Natural killer cell (primary cell): ENCODE data around the gene ZMYM5. TPM values are rescaled to one million over a fixed set of nuclear protein-coding genes. Genes with fewer than 3 reads are reported as not detected.

Source experiments
- ATAC-seq, 3 donors: fragments of 150-1000 bp in 2 of 3; fragments of 200-7000 bp in 1 of 3; cut with Tn5 transposase; 1 replicate in 1 of 3; 2 replicates in 2 of 3; pipeline ENCODE4 v1.10.0; 2021; ENCODE audit warnings: mild to moderate bottlenecking in 2 of 3, moderate library complexity in 2 of 3
- DNase-seq, 2 donors: peaks; one replicate each; pipeline versions ENCODE4 v3.0.0 to v3.0.0-alpha.2; 2013 to 2021; ENCODE audit warnings: mixed read lengths in 1 of 2
- H3K27ac ChIP-seq: one replicate; pipeline ENCODE4 v1.5.1; 2013; ENCODE audit warnings: mild to moderate bottlenecking, low read length
- H3K27me3 ChIP-seq: one replicate; pipeline ENCODE4 v1.6.1; 2013; ENCODE audit warnings: low read length; ENCODE audit not compliant: control insufficient read depth, insufficient read depth
- H3K36me3 ChIP-seq: one replicate; pipeline ENCODE4 v1.6.1; 2013; ENCODE audit warnings: low read length; ENCODE audit not compliant: control insufficient read depth, insufficient read depth
- H3K4me1 ChIP-seq: one replicate; pipeline ENCODE4 v1.6.1; 2013; ENCODE audit warnings: low read length; ENCODE audit not compliant: control insufficient read depth, insufficient read depth
- H3K4me3 ChIP-seq: one replicate; pipeline ENCODE4 v1.5.1; 2013; ENCODE audit warnings: low read length
- H3K9me3 ChIP-seq: one replicate; pipeline ENCODE4 v1.6.1; 2013; ENCODE audit warnings: low read length; ENCODE audit not compliant: control insufficient read depth, insufficient read depth
- H3K27ac Mint-ChIP-seq, 2 donors: one replicate each; pipeline ENCODE4 v1.8.0; 2022; ENCODE audit warnings: mild to moderate bottlenecking in 2 of 2, mixed read lengths in 2 of 2, moderate library complexity in 1 of 2
- H3K27me3 Mint-ChIP-seq, 2 donors: one replicate each; pipeline ENCODE4 v1.8.0; 2022; ENCODE audit warnings: low read depth in 2 of 2, mixed read lengths in 2 of 2
- H3K36me3 Mint-ChIP-seq: one replicate; pipeline ENCODE4 v1.8.0; 2022; ENCODE audit warnings: mixed read lengths
- H3K4me1 Mint-ChIP-seq, 2 donors: one replicate each; pipeline ENCODE4 v1.8.0; 2022; ENCODE audit warnings: mixed read lengths in 2 of 2
- H3K4me3 Mint-ChIP-seq: one replicate; pipeline ENCODE4 v1.8.0; 2022; ENCODE audit warnings: mild to moderate bottlenecking, moderate library complexity, mixed read lengths
- H3K9me3 Mint-ChIP-seq, 2 donors: one replicate each; pipeline ENCODE4 v1.8.0; 2022; ENCODE audit warnings: mixed read lengths in 2 of 2
- WGBS: methylation state at CpG from one replicate; pipeline ENCODE4 v1.1.7; 2013; ENCODE audit warnings: missing lambda C conversion rate; ENCODE audit not compliant: insufficient coverage; 5-methylcytosine and 5-hydroxymethylcytosine counted together
- intact Hi-C: fragments of 100-400 bp; cut with micrococcal nuclease; formaldehyde crosslinking; loops from one replicate; pipeline ENCODE4 v1.14.2; 2022
- total RNA-seq, 4 donors: library from RNA; stranded (reverse); fragments of 120-200 nt in 1 of 4; gene quantifications; one replicate each; pipeline versions ENCODE4 v1.2.3 to v1.2.4, GENCODE V29; 2013 to 2022
- TF ChIP-seq, protein P1 (sequence below): fragments of 200-600 bp; IDR thresholded peaks from one replicate; pipeline ENCODE4 v1.8.0; 2022; ENCODE audit warnings: antibody characterized with exemption

ZMYM5 gene
- total RNA-seq, 3 donors from 2014 or later (not counting 1 experiment from before 2014, with no cell fraction given): 29.5 to 37.4 (median 36.0) TPM

DNA sequence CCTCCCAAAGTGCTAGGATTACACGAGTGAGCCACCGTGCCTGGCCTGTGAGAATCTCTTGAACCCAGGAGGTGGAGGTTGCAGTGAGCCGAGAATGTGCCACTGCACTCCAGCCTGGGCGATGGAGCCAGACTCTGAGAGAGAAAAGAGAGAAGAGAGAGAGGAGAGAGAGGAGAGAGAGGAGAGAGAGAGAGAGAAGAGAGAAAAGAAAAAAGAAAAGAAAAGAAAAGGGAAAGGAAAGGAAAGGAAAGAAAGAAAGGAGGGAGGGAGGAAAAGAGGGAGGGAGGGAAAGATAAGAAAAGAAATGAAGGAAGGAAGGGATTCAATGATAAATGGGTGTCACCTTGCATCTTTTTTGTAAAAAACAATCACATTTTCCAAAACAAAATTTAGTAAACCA, 57.7 kb downstream of the ZMYM5 start:
- Histone ChIP-seq H3K27ac (no peak overlapping the region), H3K9me3 (no peaks in the 10 kb centered on the region), H3K4me1 (no peaks in the 10 kb centered on the region), H3K36me3 (no peaks in the 10 kb centered on the region), H3K4me3 (no peak overlapping the region), H3K27me3 (no peaks in the 10 kb centered on the region)
- Mint-ChIP-seq H3K27ac (no peak overlapping the region), H3K4me1 (no peaks in the 10 kb centered on the region), H3K27me3 (no peaks in the 10 kb centered on the region), H3K9me3 (no peaks in the 10 kb centered on the region), H3K4me3 (no peak overlapping the region), H3K36me3 (no peaks in the 10 kb centered on the region)
- DNase-seq (no peak), ATAC-seq (no peak)
- TF ChIP-seq, protein P1, sequence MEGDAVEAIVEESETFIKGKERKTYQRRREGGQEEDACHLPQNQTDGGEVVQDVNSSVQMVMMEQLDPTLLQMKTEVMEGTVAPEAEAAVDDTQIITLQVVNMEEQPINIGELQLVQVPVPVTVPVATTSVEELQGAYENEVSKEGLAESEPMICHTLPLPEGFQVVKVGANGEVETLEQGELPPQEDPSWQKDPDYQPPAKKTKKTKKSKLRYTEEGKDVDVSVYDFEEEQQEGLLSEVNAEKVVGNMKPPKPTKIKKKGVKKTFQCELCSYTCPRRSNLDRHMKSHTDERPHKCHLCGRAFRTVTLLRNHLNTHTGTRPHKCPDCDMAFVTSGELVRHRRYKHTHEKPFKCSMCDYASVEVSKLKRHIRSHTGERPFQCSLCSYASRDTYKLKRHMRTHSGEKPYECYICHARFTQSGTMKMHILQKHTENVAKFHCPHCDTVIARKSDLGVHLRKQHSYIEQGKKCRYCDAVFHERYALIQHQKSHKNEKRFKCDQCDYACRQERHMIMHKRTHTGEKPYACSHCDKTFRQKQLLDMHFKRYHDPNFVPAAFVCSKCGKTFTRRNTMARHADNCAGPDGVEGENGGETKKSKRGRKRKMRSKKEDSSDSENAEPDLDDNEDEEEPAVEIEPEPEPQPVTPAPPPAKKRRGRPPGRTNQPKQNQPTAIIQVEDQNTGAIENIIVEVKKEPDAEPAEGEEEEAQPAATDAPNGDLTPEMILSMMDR: no peak
- intact Hi-C loops: no loop called here
- 100% methylated on average over 4 of the region's 4 CpGs for WGBS

DNA sequence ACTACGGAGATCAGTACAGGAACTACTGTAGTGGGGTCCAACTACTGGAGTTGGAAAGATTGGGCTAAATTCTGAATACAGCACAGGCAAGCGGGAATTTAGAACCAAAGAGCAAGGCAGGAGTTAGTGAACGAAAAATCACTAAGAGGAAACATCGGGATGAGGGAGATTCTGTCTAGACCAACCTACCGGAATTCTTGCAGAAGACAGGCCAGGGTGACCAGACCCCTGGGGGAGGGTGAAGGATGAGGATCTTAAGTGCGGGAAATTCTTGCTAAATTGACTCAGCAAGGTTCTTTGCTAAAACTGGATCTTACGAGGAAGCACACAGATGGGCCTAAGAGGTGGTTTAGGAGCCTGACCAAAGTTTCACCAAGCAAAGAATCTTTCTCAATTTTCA, 67.5 kb downstream of the ZMYM5 start:
- H3K27me3 Mint-ChIP-seq: no peaks in the 10 kb centered on the region
- H3K36me3 ChIP-seq: no peaks in the 10 kb centered on the region
- intact Hi-C loops: no loop called here
- H3K4me3 Mint-ChIP-seq: no peak overlapping the region
- ATAC-seq: no peak
- no peak for DNase-seq
- H3K4me3 ChIP-seq: no peak overlapping the region
- 93% methylated on average over 7 of the region's 7 CpGs for WGBS
- no peaks in the 10 kb centered on the region for H3K27me3 ChIP-seq
- no peaks in the 10 kb centered on the region for H3K36me3 Mint-ChIP-seq
- H3K9me3 Mint-ChIP-seq: no peaks in the 10 kb centered on the region
- H3K4me1 ChIP-seq: no peaks in the 10 kb centered on the region
- H3K27ac Mint-ChIP-seq: no peak overlapping the region
- no peaks in the 10 kb centered on the region for H3K9me3 ChIP-seq
- H3K27ac ChIP-seq: no peak overlapping the region
- TF ChIP-seq, protein P1: no peak
- H3K4me1 Mint-ChIP-seq: no peaks in the 10 kb centered on the region

DNA sequence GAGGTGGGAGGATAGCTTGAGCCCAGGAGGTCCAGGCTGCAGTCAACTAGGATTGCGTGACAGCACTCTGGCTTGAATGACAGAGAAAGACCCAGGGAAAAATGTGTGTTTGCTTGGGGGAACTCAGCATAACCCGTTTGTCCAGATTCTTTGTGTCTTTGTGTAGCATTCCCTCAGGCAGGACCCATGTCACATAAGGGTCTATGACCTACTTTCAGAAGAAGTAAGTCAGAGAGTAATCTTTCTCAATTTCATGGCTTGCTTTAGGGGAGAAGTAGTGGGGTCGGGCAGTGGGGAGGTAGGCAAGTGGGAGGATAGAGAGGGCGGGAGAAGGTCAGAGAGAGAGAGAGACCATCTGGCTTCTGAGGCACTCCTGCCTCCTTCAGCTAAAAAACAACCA, 68.8 kb downstream of the ZMYM5 start:
- H3K27ac Mint-ChIP-seq: no peak overlapping the region
- H3K27me3 Mint-ChIP-seq: no peaks in the 10 kb centered on the region
- intact Hi-C loops: no loop called here

More for the DNA sequence above, 68.8 kb downstream of the ZMYM5 start:
- H3K4me1 ChIP-seq: no peaks in the 10 kb centered on the region
- Mint-ChIP-seq H3K4me1 (no peaks in the 10 kb centered on the region), H3K36me3 (no peaks in the 10 kb centered on the region), H3K9me3 (no peaks in the 10 kb centered on the region), H3K4me3 (no peak overlapping the region)
- no peaks in the 10 kb centered on the region for H3K36me3 ChIP-seq
- DNase-seq (no peak), ATAC-seq (no peak)
- H3K9me3 ChIP-seq: no peaks in the 10 kb centered on the region
- WGBS: 97% methylated on average over 4 of the region's 4 CpGs
- H3K27ac ChIP-seq: no peak overlapping the region
- TF ChIP-seq, protein P1: no peak
- no peak overlapping the region for H3K4me3 ChIP-seq
- H3K27me3 ChIP-seq: no peaks in the 10 kb centered on the region
